Stimulated activated CD4-positive, alpha-beta T cell treated with anti-CD3 and anti-CD28 coated beads, Interleukin-2, amount 100 ng/mL, for 4 hours (primary cell): ENCODE results near the gene ANKLE1.
A peak's percentile ranks its signal among the peaks of the same experiment; 100 is the strongest.
"Not testable (repeated sequence)": the region's sequence is repeated elsewhere in the genome, so short reads cannot be mapped to it uniquely, and the experiment has no call there.

ENCODE experiments used
- DNase-seq: peaks from one replicate; pipeline ENCODE4 v3.0.0-alpha.2; 2020; ENCODE audit warnings: low read depth

ANKLE1 gene

DNA sequence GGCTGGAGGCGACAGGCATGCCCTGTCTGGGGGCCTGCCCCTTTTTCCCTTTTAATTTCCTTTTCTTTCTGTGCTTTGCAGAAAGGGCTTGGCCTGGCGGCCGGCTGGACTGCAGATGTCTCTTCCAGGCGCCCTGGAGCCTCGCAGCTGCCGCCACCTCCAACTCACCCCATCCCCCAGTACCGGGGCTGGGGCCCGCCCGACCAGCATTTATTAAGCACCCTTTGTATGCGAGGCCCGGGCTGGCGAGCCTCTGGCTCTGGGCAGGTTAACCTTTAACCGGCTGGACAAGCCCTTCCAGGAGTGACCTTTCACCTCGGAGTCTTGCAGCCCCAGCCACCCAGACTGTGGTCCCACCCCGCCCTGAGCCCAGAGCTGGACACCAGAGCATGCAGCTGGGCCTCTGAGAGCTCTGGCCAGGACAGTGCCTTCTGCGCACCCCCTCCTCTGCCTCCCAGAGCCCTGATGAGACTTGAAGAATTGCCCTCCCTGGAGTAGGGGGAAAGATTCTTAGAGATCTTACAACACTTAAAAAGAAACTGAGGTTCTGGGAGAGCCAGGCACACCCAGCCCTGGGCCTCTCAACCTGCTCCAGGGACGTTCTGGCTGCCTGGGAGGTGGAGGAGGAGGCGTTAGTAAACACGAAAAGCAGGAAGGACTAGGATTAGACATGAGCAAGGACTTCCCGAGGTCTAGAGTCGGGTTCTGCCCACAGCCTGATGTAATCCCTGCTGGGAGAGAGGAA, 34.8 kb upstream of the ANKLE1 start:
- no peak for DNase-seq

DNA sequence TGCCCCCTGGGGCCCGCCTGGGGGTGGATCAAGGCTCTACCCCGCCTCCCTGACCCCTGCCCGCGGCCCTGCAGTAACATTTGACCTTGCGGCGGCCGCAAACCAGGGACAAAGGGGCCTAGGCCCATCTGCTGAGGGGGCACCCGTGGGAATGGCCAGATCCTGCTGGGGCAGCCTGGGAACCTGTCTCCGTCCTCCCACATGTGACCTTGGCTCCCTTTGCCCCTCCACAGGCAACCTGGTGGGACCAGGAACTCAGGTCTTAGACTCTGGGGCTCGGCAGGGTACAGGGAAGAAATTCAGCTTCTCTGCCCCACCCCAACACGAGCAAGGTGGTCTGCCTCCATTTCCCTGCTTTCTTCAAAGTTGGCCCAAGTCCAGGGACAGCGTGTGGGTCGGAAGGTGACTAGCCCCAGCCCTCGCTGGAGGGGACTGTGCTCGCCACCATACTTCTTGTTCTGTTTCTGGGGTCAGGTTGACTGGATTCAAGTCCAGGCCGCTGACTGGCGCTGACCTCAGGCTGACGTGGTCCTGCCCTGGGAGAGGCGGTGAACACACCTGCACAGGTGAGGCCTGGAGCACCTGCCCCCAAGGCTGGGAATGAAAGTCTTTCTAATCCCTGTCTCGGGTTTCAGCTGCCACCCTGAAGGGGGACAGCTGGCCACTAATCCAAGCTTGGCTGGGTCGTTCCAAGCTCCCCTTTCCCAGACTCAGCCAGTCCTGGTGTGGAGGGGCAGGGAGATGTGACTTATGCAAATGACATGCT, 33.5 kb upstream of the ANKLE1 start:
- no peak for DNase-seq

DNA sequence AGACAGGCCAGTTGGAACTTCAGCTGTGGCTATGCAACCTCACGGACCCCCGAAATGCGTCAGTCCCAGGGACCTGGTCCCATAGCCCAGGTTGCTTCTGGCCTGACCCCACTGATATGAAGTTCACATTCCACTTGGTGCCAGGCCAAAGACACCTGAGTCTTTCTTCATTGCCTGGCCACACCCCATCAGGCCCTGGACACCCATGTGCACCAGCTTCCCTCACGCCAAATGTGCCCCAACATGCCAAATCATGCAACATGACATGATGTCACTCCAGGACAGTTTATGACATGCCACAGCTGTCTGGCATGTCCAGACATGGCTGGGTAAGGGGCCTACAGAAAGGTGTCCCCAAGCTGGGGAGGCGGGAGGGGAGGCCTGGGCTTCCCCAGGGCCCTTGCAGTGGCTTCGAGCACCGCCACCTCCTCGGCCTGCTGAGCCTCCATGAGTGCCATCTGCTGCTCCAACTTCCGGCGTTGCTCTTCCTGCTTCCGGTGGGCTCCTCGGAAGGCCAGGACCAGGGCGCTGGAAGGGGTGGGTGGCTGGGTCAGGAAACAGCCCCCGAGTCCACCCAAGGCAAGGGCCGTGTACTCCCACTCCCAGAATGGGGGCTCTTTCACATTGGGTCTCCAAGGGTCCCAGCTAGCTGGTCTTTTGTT, 31.7 kb upstream of the ANKLE1 start:
- DNase-seq = no peak

DNA sequence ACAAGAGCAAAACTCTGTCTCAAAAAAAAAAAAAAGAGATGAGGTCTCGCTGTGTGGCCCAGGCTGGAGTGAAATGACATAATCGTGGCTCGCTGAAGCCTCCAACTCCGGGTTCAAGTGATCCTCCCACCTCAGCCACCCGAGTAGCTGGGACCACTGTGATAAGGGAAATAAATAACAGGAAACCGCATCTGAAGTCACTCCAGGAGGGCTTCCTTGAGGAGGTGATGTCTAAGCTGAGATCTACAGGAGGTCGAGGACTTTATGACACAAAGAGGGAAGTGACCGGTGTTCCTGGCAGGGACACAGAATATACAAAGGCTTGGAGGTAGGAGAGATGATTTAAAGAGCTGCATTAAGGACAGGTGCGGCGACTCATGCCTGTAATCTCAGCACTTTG, 27.1 kb upstream of the ANKLE1 start:
- no peak for DNase-seq

DNA sequence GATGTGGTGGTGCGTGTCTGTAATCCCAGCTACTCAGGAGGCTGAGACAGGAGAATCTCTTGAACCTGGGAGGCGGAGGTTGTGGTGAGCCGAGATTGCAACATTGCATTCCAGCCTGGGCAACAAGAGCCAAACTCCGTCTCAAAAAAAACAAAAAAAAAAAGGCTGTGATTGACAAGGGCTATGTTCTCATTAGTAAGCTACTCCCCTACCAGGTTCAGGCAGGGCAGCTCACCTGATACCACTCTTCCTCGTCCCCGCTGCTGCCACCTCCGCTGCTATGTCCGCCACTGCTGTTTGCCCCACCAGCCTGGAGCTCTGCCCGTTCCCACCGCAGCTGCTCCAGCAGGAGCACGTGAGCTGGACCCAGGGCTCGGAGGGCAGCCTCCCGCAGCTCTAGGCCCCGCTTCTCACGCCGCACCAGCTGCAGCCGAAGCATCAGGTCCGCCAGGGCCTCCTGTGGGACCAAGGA, 26.5 kb upstream of the ANKLE1 start:
- no peak for DNase-seq

DNA sequence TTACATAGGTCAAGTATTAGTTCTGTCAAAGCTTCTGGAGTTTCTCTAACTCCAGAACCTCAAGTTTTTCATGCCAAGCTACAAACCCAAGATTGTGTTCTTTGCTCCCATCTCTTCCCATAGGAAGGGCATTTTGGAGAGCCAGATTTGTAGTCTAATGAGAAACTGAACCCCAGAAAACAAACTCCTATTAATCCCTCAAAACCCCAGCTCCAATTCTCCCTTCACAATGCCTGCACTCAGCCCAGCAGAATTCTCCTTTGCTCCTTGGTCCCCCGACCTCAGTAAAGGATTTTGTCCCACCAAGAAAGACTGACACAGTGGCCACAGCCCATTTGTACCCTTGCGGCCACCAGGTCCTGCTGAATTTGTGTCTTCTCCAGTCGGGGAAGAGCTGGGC, 25.6 kb upstream of the ANKLE1 start:
- DNase-seq = no peak

DNA sequence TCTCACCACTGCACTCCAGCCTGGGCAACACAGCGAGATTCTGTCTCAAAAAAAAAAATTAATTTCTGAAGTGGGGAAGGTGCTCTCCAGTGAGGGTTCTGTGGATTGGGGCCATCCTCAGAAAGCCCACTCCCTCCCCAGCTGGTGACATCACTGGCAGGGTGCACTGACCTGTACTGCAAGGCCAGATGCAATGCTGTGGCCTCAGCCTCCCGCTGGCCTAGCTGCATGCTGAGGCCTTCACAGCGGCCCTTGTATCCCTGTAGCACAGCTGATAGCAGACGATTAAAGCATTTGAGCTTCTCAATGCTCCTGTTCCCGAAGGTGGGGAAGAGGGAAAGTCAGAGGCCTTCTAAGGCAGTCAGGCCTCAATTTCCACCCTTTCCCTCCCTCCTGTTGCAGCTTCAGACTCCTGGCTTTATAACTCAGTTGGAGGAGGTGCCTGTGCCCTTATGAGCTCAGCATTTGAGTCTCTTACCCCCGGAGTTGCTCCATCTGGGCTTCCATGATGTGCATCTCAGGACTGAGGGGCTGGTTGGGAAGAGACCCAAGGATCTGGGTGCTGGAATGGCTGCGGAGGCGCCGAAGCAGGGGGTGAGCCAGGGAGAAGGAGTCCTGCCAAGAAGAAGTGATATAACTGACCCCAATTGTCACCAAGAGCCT, 22.5 kb upstream of the ANKLE1 start:
- no peak for DNase-seq

DNA sequence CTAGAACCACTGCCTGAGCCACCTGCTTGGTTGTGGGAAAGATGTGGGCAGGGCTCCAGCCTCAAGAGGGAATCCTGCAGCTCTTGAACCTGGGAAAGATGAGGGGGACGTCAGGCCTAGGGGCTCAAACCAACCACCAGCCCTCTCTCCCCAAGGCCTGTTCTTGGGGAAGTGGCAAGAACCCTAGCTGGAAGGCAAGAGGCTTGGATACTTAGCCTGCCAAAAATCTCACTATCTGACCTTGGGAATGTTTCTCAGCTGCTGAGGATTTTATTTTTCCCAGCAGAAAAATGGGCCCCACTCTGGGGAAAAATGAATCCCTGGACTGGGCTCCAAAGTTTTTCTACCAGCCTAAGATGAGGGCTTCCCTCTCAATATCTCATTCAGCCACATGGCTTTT, 21.8 kb upstream of the ANKLE1 start:
- no peak for DNase-seq

DNA sequence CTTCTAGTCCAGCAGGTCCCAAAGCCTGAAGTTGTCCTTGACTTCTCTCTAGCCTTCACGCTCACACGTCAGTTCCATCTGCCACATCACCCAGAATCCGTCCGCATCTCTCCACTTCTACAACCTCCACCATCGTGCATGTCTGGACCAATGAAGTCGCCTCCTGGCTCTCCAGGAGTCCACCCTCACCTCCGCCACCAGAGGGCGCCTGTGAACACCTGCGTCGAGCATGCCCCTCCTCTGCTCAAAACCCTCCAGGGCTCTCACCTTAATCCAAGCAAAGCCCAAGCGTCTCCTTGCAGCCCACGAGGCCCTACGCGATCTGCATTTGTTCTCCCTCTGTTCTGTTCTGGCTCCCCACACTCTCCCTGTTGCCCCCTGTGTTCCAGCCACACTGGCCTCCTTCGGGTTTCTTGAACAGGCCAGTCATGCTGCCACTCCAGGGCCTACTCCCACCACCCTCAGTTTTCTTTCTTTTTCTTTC, 20.8 kb upstream of the ANKLE1 start:
- peak; percentile 84 for DNase-seq

DNA sequence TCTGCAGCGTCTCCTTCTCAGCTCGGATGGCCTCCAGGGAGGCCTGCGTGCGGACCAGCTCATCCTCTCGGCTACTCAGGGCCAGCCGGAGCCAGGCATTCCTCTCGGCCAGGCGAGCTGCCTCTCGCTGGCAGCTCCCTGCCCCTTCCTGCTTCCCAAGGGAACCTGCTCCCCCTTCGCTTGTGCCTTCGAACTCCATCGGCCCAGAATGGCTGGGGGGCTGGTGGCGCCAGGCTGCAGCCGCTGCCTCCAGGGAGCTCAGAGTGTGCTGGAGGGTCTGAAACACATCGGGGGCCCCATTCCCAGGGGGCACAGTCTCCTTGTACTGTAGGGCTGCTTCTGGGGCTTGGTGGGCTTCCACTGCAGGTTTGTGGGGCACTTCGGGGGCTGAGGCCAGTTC, 19.1 kb upstream of the ANKLE1 start:
- DNase-seq = no peak

DNA sequence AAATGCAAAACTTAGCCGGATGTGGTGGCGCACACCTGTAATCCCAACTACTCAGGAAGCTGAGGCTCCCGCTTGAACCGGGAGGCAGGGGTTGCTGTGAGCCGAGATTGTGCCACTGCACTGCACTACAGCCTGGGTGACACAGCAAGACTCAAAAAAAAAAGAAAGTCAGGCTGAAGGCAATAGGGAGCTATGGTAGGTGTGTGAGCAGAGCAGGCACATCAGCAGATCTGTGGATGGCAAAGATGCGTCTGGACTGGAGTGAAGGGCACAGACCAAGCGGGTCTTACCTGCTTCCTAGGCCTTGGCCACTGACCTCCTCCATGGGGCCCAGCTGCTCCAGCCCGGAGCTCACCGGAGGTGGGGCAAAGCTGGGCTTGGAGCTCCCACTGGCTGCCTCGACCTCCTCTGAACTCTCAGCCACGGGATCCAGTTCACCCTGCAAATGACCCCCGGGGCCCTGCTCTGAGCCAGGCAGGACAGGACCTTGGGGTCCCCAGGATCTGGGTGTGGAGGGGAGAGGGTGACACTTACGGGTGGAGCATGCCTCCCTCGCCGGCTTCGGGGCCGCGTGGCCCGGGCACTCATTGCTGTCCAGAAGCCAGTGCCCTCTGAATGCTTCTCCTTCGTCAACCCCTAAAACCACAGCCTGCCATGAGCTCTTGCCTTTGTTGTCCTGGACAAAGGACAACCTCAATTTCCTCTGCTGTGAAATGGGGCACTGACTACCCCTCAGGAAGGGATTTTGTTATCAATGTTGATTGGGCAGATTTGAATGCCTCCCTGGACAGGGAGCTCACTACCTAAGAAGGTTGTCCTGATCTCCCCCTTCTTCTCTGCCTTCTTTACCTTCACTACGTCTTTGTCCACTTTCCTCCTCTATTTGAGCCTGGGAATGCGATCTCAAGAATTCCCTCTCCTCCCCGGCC, 17.7 kb upstream of the ANKLE1 start:
- DNase-seq = no peak

DNA sequence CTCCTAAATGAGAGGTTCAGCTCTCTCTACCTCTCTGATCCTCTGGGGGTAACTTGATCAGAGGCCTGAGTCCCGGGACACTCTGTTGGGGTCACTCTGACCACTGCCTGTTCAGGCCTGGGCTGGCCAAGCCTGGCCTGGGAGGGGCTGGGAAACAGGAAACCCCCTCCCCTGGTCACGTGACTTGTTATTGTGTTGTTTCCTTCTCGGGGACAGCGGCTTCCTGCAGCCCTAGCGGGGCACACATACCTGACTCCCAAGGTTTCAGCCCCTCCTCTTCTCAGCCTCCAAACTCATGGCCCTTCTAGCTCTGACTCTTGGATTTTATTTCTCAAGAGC, 17.1 kb upstream of the ANKLE1 start, which contains the start of gene USHBP1:
TSS of gene USHBP1 (minus strand) at position 105 of the 339 bp plus-strand sequence. CDS start 446 bp downstream, outside the sequence.
- DNase-seq = no peak

DNA sequence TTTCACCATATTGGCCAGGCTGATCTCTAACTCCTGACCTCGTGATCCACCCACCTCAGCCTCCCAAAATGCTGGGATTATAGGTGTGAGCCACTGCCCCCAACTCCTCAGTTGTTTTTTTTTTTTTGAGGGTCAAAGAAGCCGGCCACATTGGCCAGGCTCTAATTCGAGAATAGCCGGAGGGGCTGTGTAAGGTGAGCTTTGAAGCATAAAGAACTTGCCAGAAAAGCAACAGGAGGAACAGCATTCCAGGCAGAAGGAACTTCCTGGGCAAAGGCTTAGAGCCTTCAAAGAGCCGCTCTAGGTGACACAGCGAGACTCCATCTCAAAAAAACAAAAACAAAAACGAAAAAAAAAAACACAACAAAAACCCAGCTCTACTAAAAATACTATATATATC, 15.7 kb upstream of the ANKLE1 start:
- no peak for DNase-seq

DNA sequence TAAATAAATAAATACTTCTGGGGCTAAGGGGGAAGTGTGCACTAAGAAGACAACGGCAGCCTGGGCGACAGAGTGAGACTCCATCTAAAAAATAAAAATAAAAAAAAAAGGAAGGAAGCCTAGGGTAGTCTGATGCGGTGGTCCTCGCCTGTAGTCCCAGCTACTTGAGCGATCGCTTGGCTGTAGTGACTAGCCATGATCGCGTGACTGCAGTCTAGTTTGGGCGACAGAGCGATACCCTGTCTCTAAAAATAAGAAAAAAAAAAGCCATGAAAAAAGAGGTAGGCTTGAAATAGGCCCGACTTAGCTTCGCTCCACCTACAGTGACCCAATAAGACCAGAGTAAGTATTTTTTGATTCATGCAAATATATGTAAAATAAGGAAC, 15.1 kb upstream of the ANKLE1 start:
- no peak for DNase-seq

DNA sequence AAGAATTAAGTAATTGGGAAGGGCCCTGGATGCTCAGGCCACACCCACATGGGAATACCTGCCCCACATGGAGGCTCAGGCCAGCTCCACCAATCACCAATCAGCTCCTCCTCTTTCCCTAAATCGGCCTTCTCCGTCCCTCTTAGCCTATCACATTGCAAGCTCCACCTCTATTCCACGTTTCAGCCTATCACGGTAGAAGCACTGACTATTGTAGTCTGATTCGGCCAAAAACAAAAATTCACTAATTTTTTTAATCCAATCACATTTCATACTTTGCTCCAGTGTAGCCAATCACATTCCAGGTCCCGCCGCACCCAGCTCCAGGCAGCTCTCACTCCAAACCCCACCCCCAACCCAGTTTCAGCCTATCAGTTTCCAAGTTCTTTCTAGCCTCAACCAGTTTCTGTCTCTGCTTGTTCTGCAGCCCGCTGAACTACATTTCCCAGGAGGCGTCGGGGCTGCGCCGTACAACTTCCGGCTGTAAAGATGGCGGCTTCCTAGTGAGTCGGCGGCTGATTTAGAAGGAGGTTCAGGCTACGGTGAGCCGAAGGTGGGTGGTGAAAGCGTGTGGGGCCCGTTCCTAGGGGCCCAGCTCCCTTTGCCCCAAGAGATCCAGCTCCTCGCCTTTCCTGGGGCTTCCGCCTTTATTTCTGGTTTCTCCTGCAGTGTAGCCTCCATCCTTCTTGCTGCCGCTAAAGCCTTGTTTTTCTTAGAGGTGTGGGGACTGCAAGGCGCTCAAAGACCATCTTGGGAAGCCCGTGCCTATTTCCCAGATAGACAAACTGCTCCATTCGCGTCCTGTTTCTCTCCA, 14.5 kb upstream of the ANKLE1 start, which contains the start of gene BABAM1:
TSS of gene BABAM1 (plus strand) at position 469 of the 814 bp plus-strand sequence. CDS start 1,364 bp downstream, outside the sequence.
- DNase-seq = peak; percentile 92

DNA sequence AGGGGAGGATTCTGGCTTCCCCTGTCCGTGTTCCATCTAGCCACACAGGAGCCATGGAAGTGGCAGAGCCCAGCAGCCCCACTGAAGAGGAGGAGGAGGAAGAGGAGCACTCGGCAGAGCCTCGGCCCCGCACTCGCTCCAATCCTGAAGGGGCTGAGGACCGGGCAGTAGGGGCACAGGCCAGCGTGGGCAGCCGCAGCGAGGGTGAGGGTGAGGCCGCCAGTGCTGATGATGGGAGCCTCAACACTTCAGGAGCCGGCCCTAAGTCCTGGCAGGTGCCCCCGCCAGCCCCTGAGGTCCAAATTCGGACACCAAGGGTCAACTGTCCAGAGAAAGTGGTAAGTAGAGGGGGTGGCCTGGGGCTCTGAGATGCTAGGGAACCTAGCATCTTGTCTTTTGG, 12.9 kb upstream of the ANKLE1 start:
- DNase-seq = no peak

DNA sequence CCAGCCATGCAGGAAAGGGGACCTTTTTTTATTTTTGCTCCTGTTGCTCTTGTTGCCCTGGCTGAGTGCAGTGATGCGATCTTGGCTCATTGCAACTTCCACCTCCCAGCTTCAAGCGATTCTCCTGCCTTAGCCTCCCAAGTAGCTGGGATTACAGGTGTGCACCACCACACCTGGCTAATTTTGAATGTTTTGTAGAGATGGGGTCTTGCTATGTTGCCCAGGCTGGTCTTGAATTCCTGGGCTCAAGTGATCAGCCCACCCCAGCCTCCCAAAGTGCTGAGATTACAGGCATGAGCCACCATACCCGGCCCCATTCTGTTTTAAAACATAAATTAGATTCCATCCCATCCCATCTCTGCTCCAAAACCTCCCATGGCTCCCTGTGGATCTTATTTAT, 6.8 kb upstream of the ANKLE1 start:
- DNase-seq = not testable (repeated sequence)

DNA sequence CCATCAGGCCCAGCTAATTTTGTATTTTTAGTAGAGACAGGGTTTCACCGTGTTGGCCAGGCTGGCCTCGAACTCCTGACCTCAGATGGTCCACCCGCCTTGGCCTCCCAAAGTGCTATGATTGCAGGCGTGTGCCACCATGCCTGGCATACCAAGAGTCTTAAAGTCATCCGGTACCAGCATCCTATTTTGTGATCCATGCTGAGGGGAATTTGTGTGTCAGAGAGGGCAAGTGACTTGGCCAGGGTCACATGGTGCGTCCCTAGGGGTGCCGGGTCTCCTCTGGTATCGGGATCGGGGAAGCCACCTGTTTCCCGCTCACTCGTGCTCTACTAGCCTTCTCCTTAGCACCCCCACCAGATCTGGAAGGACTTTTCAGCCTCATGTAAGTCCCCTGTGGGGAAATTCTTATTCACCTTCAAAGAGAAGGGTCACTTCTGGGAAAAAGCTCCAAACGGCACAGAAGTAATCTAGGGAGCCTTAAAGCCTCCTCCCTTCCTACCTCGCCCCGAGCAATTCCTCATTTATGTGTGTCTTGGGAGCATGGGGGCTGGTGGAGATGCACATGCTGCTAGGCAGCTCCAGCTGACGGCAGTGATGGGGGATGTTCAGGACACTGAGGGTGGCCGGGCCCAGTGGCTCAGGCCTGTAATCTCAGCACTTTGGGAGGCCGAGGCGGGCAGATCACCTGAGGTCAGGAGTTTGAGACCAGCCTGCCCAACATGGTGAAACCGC, 6.1 kb upstream of the ANKLE1 start:
- no peak for DNase-seq

DNA sequence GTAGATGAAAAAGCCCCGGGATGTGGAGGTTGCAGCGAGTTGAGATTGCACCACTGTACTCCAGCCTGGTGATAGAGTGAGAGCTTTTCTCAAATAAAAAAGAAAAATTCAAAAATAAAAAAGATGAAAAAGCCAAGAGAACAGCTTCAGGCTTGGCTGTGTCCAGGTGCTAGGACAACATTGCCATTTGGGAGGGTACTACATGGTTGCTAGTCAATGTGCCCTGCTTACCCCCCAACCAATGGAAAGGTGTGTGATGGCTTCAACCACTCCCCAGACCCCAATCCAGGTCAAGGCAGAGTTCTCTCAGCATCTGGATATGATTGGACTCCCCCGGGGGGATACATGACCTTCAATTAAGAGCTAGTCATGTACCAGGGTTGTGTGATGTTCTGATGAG, 2.3 kb upstream of the ANKLE1 start:
- DNase-seq = no peak
